ENCODE data around the gene MS4A6E.

GRCh38 chr11:60334005-60334620 is 7.1 kb downstream of the MS4A6E start:
- TF ChIP-seq CTCF (IDR thresholded peaks at IDR 0.05) (peak; percentile 91), EZH2 (IDR thresholded peaks at IDR 0.05; ENCODE audit: borderline replicate concordance, insufficient read depth, low read depth, low read length, poor library complexity, severe bottlenecking) (no peak)

Measured in B cell (primary cell).